DND-41 (cell line): ENCODE data around the gene SEZ6L2.
"Not testable (repeated sequence)": the region's sequence is repeated elsewhere in the genome, so short reads cannot be mapped to it uniquely, and the experiment has no call there.

Source experiments
- ATAC-seq: fragments of 200-7000 bp; cut with Tn5 transposase; 3 replicates; pipeline ENCODE4 v1.9.1; 2021; ENCODE audit warnings: low read depth; ENCODE audit not compliant: insufficient read depth
- DNase-seq: peaks from one replicate; pipeline ENCODE4 v3.0.0-alpha.2; 2020
- H2AFZ ChIP-seq: 2 replicates; pipeline ENCODE4 v1.6.0; 2012; ENCODE audit warnings: low read depth, low read length
- H3K27ac ChIP-seq: 2 replicates; pipeline ENCODE4 v1.5.1; 2012; ENCODE audit warnings: low read length, inconsistent platforms
- H3K27me3 ChIP-seq: fragments of 200-600 bp; sonication (generic); 2 replicates; pipeline ENCODE4 v1.6.0; 2012; ENCODE audit warnings: low read length, mild to moderate bottlenecking, inconsistent platforms; ENCODE audit not compliant: insufficient read depth, poor library complexity
- H3K36me3 ChIP-seq: 2 replicates; pipeline ENCODE4 v1.5.1; 2012; ENCODE audit warnings: low read length, inconsistent platforms; ENCODE audit not compliant: insufficient read depth
- H3K4me1 ChIP-seq: 2 replicates; pipeline ENCODE4 v1.5.1; 2012; ENCODE audit warnings: mild to moderate bottlenecking, low read length; ENCODE audit not compliant: insufficient read depth
- H3K4me2 ChIP-seq: 2 replicates; pipeline ENCODE4 v1.6.0; 2012; ENCODE audit warnings: mild to moderate bottlenecking, moderate library complexity, low read length, inconsistent platforms; ENCODE audit not compliant: insufficient read depth
- H3K4me3 ChIP-seq, 2 experiments: fragments of 200-600 bp in 1 of 2; shearing (Covaris generic) in 1 of 2; 2 replicates each; pipeline ENCODE4 v1.5.1; 2012 to 2016; ENCODE audit warnings: inconsistent platforms in 2 of 2, low read length in 2 of 2, mild to moderate bottlenecking in 2 of 2, low read depth in 1 of 2, moderate library complexity in 1 of 2
- H3K79me2 ChIP-seq: 2 replicates; pipeline ENCODE4 v1.6.0; 2012; ENCODE audit warnings: low read length, inconsistent platforms; ENCODE audit not compliant: insufficient read depth
- H3K9ac ChIP-seq: 2 replicates; pipeline ENCODE4 v1.6.0; 2012; ENCODE audit warnings: low read depth, mild to moderate bottlenecking, inconsistent platforms, low read length, moderate library complexity
- H3K9me3 ChIP-seq: 2 replicates; pipeline ENCODE4 v1.5.1; 2012; ENCODE audit warnings: low read length, moderate library complexity, mild to moderate bottlenecking, inconsistent platforms; ENCODE audit not compliant: insufficient read depth, severe bottlenecking
- H4K20me1 ChIP-seq: 2 replicates; pipeline ENCODE4 v1.6.0; 2012; ENCODE audit warnings: low read length; ENCODE audit not compliant: insufficient read depth
- CTCF ChIP-seq: IDR thresholded peaks from 2 replicates; pipeline ENCODE4 v1.5.1; 2012; ENCODE audit warnings: borderline replicate concordance, low read length, moderate library complexity, mild to moderate bottlenecking; ENCODE audit not compliant: poor library complexity, severe bottlenecking; ENCODE audit errors: extremely low read depth
- EZH2 ChIP-seq: IDR thresholded peaks from 3 replicates; pipeline ENCODE4 v1.6.1; 2012; ENCODE audit warnings: borderline replicate concordance, low read depth, mild to moderate bottlenecking, moderate library complexity, low read length, inconsistent platforms; ENCODE audit not compliant: severe bottlenecking

SEZ6L2 gene

GRCh38 chr16:29871822-29872546, 27.4 kb downstream of the SEZ6L2 start:
- Histone ChIP-seq H3K4me2 (no peak overlapping the region), H3K27ac (no peak overlapping the region), H3K9me3 (no peaks in the 10 kb centered on the region), H3K4me3 (no peak overlapping the region), H3K36me3 (no peaks in the 10 kb centered on the region), H4K20me1 (no peaks in the 10 kb centered on the region), H3K79me2 (no peaks in the 10 kb centered on the region), H2AFZ (no peak overlapping the region), H3K9ac (no peak overlapping the region), H3K4me1 (peaks cover 6% of the 10 kb centered on the region), H3K27me3 (no peaks in the 10 kb centered on the region)
- no peak for ATAC-seq
- DNase-seq: no peak
- TF ChIP-seq CTCF (no peak), EZH2 (no peak)

- not testable (repeated sequence) for H2AFZ ChIP-seq, ATAC-seq
Measured at GRCh38 chr16:29869067-29869466, 30.3 kb downstream of the SEZ6L2 start.

GRCh38 chr16:29868396-29869009, 30.8 kb downstream of the SEZ6L2 start:
- DNase-seq (no peak), ATAC-seq (no peak)
- Histone ChIP-seq H3K9ac (no peak overlapping the region), H3K9me3 (no peaks in the 10 kb centered on the region), H3K36me3 (no peaks in the 10 kb centered on the region), H3K79me2 (no peaks in the 10 kb centered on the region), H3K27me3 (no peaks in the 10 kb centered on the region), H2AFZ (no peak overlapping the region), H3K4me3 (no peak overlapping the region), H3K4me2 (no peak overlapping the region), H3K27ac (no peak overlapping the region), H3K4me1 (peaks cover 15% of the 10 kb centered on the region), H4K20me1 (no peaks in the 10 kb centered on the region)
- TF ChIP-seq EZH2 (no peak), CTCF (no peak)

More at GRCh38 chr16:29869067-29869466, 30.3 kb downstream of the SEZ6L2 start:
- not testable (repeated sequence) for H3K9me3 ChIP-seq, H3K4me1 ChIP-seq, H3K4me3 ChIP-seq, H4K20me1 ChIP-seq, DNase-seq, H3K36me3 ChIP-seq, H3K27me3 ChIP-seq, H3K79me2 ChIP-seq, H3K4me2 ChIP-seq, H3K27ac ChIP-seq, H3K9ac ChIP-seq

GRCh38 chr16:29864205-29864604, 35.1 kb downstream of the SEZ6L2 start:
- Histone ChIP-seq H3K4me1 (peaks cover 35% of the 10 kb centered on the region), H3K27me3 (no peaks in the 10 kb centered on the region), H3K27ac (peak overlapping the region; percentile 33; the same call in 1 of the 2 replicates), H3K9me3 (no peaks in the 10 kb centered on the region), H3K9ac (peak overlapping the region; percentile 79), H2AFZ (no peak overlapping the region), H3K4me2 (peak overlapping the region; percentile 94), H4K20me1 (no peaks in the 10 kb centered on the region), H3K4me3 (peak overlapping the region in 1 of 2 experiments; percentile 84; a peak in 2 of 4 replicates), H3K79me2 (peaks cover 24% of the 10 kb centered on the region), H3K36me3 (peaks cover 20% of the 10 kb centered on the region)
- no peak for ATAC-seq
- DNase-seq: no peak
- TF ChIP-seq EZH2: no peak
- no peak for TF ChIP-seq CTCF
